HL-60 (cell line): ENCODE results near the gene CHAD.

Experiments
- DNase-seq, 2 experiments: peaks; one replicate each; pipeline ENCODE4 v3.0.0-alpha.2; 2010 to 2020; ENCODE audit warnings: low read depth in 1 of 2, low spot score in 1 of 2
- H3K27ac ChIP-seq: fragments of 250-450 bp; sonication (Bioruptor Pico); replicated peaks from 2 replicates; pipeline ENCODE4 v1.5.1; 2020; ENCODE audit warnings: mild to moderate bottlenecking, moderate library complexity
- H3K27me3 ChIP-seq: fragments of 250-450 bp; sonication (Bioruptor Pico); 2 replicates; pipeline ENCODE4 v1.5.1; 2021; ENCODE audit warnings: mild to moderate bottlenecking, moderate library complexity; ENCODE audit not compliant: insufficient read depth, poor library complexity, severe bottlenecking
- H3K4me3 ChIP-seq: replicated peaks from 2 replicates; pipeline ENCODE4 v1.5.1; 2011; ENCODE audit warnings: mild to moderate bottlenecking, control low read depth, low read length; ENCODE audit not compliant: insufficient read depth
- CTCF ChIP-seq: IDR thresholded peaks from one replicate; pipeline ENCODE4 v1.5.1; 2011; ENCODE audit warnings: low read length, control low read depth, inconsistent platforms; ENCODE audit not compliant: insufficient read depth
- GABPA ChIP-seq: IDR thresholded peaks from 2 replicates; pipeline ENCODE4 v1.6.1; 2012; ENCODE audit warnings: low read depth
- POLR2AphosphoS5 ChIP-seq: IDR thresholded peaks from 2 replicates; pipeline ENCODE4 v1.6.1; 2012; ENCODE audit warnings: low read depth
- REST ChIP-seq: IDR thresholded peaks from 2 replicates; pipeline ENCODE4 v1.6.1; 2012; ENCODE audit warnings: low read depth; ENCODE audit not compliant: insufficient replicate concordance
- SPI1 ChIP-seq: IDR thresholded peaks from 2 replicates; pipeline ENCODE4 v1.6.1; 2012; ENCODE audit warnings: low read depth, mild to moderate bottlenecking, borderline replicate concordance

CHAD gene

GRCh38 chr17:50448643-50449042 lies 20.0 kb downstream of the CHAD start:
- TF ChIP-seq POLR2AphosphoS5 (no peak), SPI1 (no peak), REST (no peak), CTCF (no peak), GABPA (no peak)
- no peak for DNase-seq
- Histone ChIP-seq H3K27me3 (no peaks in the 10 kb centered on the region), H3K27ac (no peak overlapping the region), H3K4me3 (no peak overlapping the region)

- DNase-seq: no peak
- H3K27me3 ChIP-seq: no peaks in the 10 kb centered on the region
- TF ChIP-seq POLR2AphosphoS5: no peak
- no peak for TF ChIP-seq GABPA
- no peak for TF ChIP-seq CTCF
- no peak for TF ChIP-seq SPI1
- no peak for TF ChIP-seq REST
Observed at GRCh38 chr17:50447870-50448595, 20.6 kb downstream of the CHAD start.

GRCh38 chr17:50445730-50446325 lies 22.9 kb downstream of the CHAD start:
- DNase-seq: no peak
- Histone ChIP-seq H3K27ac (no peak overlapping the region), H3K4me3 (no peak overlapping the region), H3K27me3 (no peaks in the 10 kb centered on the region)
- no peak for TF ChIP-seq CTCF
- no peak for TF ChIP-seq REST
- no peak for TF ChIP-seq SPI1
- no peak for TF ChIP-seq GABPA
- TF ChIP-seq POLR2AphosphoS5: no peak

More at GRCh38 chr17:50447870-50448595, 20.6 kb downstream of the CHAD start:
- no peak overlapping the region for H3K27ac ChIP-seq
- no peak overlapping the region for H3K4me3 ChIP-seq
